Muscle layer of colon (tissue), 2 donors: ENCODE results near the gene EFNB1.
"Not testable (repeated sequence)": the region's sequence is repeated elsewhere in the genome, so short reads cannot be mapped to it uniquely, and the experiment has no call there.

ENCODE experiments used
- H3K27ac ChIP-seq: one replicate; pipeline ENCODE4 v1.7.0; 2013; ENCODE audit warnings: low read depth, mild to moderate bottlenecking, low read length, moderate library complexity
- H3K27me3 ChIP-seq, 2 donors: one replicate each; pipeline ENCODE4 v1.7.0; 2013; ENCODE audit warnings: low read length in 2 of 2, mild to moderate bottlenecking in 2 of 2; ENCODE audit not compliant: insufficient read depth in 2 of 2, control insufficient read depth in 1 of 2
- H3K36me3 ChIP-seq: one replicate; pipeline ENCODE4 v1.7.0; 2013; ENCODE audit warnings: mild to moderate bottlenecking, low read length; ENCODE audit not compliant: insufficient read depth
- H3K4me1 ChIP-seq: one replicate; pipeline ENCODE4 v1.7.0; 2013; ENCODE audit warnings: mild to moderate bottlenecking, low read length; ENCODE audit not compliant: insufficient read depth
- H3K4me3 ChIP-seq, 2 donors: one replicate each; pipeline ENCODE4 v1.7.0; 2013; ENCODE audit warnings: low read length in 2 of 2, low read depth in 1 of 2, mild to moderate bottlenecking in 1 of 2, moderate library complexity in 1 of 2
- H3K9ac ChIP-seq: one replicate; pipeline ENCODE4 v1.7.0; 2013; ENCODE audit warnings: low read length
- H3K9me3 ChIP-seq: one replicate; pipeline ENCODE4 v1.7.0; 2013; ENCODE audit warnings: mild to moderate bottlenecking, low read length
- donor health status: abdominal sarcoma.
- donor health status: Adenocarcinoma of cecum.

Gene EFNB1

GRCh38 chrX:68828740-68829581 is at the start of gene EFNB1:
Gene EFNB1 (plus strand): TSS chrX:68829021. CDS start chrX:68829777, 756 bp downstream.
- H3K4me1 ChIP-seq = peaks cover 9% of the 10 kb centered on the region
- H3K4me3 ChIP-seq = peak within 1 kb of the TSS; percentile 50 to 52
- H3K36me3 ChIP-seq = no peaks in the 10 kb centered on the region
- peaks cover 4 to 30% of the 10 kb centered on the region in 2 donors for H3K27me3 ChIP-seq
- no peaks in the 10 kb centered on the region for H3K9me3 ChIP-seq
- peak within 1 kb of the TSS; percentile 27 for H3K9ac ChIP-seq
- H3K27ac ChIP-seq = peak within 1 kb of the TSS; percentile 35

GRCh38 chrX:68781295-68781694 is 47.5 kb upstream of the EFNB1 start:
- H3K9me3 ChIP-seq, H3K4me3 ChIP-seq, H3K27ac ChIP-seq, H3K9ac ChIP-seq, H3K27me3 ChIP-seq, H3K36me3 ChIP-seq, H3K4me1 ChIP-seq: not testable (repeated sequence)

GRCh38 chrX:68784816-68785215 is 44.0 kb upstream of the EFNB1 start:
- Histone ChIP-seq H3K9ac (no peak overlapping the region), H3K27me3 (no peaks in the 10 kb centered on the region), H3K4me1 (no peaks in the 10 kb centered on the region), H3K9me3 (no peaks in the 10 kb centered on the region), H3K27ac (no peak overlapping the region), H3K36me3 (no peaks in the 10 kb centered on the region), H3K4me3 (no peak overlapping the region)

- H3K4me3 ChIP-seq, H3K9me3 ChIP-seq, H3K27ac ChIP-seq, H3K9ac ChIP-seq, H3K36me3 ChIP-seq, H3K27me3 ChIP-seq, H3K4me1 ChIP-seq: not testable (repeated sequence)
Observed at GRCh38 chrX:68786581-68786980, 42.2 kb upstream of the EFNB1 start.

- Histone ChIP-seq H3K4me3 (no peak overlapping the region), H3K9ac (no peak overlapping the region), H3K27ac (no peak overlapping the region), H3K36me3 (no peaks in the 10 kb centered on the region), H3K27me3 (peaks cover 0 to 7% of the 10 kb centered on the region in 2 donors), H3K9me3 (no peaks in the 10 kb centered on the region), H3K4me1 (no peaks in the 10 kb centered on the region)
Observed at GRCh38 chrX:68789966-68790365, 38.9 kb upstream of the EFNB1 start.

GRCh38 chrX:68792083-68792482 is 36.7 kb upstream of the EFNB1 start:
- H3K4me3 ChIP-seq = no peak overlapping the region
- no peaks in the 10 kb centered on the region for H3K36me3 ChIP-seq
- H3K9ac ChIP-seq = no peak overlapping the region
- peaks cover 0 to 20% of the 10 kb centered on the region in 2 donors for H3K27me3 ChIP-seq
- no peak overlapping the region for H3K27ac ChIP-seq
- no peaks in the 10 kb centered on the region for H3K9me3 ChIP-seq
- no peaks in the 10 kb centered on the region for H3K4me1 ChIP-seq

GRCh38 chrX:68794461-68794860 is 34.4 kb upstream of the EFNB1 start:
- Histone ChIP-seq H3K4me3 (no peak overlapping the region), H3K36me3 (no peaks in the 10 kb centered on the region), H3K9ac (no peak overlapping the region), H3K4me1 (no peaks in the 10 kb centered on the region), H3K27ac (no peak overlapping the region), H3K27me3 (peaks cover 0 to 21% of the 10 kb centered on the region in 2 donors), H3K9me3 (no peaks in the 10 kb centered on the region)

- Histone ChIP-seq H3K4me3 (no peak overlapping the region), H3K27ac (no peak overlapping the region), H3K4me1 (no peaks in the 10 kb centered on the region), H3K9me3 (no peaks in the 10 kb centered on the region), H3K9ac (no peak overlapping the region), H3K36me3 (no peaks in the 10 kb centered on the region), H3K27me3 (peaks cover 0 to 28% of the 10 kb centered on the region in 2 donors)
Observed at GRCh38 chrX:68795741-68796140, 33.1 kb upstream of the EFNB1 start.

- H3K4me3 ChIP-seq, H3K27ac ChIP-seq, H3K9me3 ChIP-seq, H3K9ac ChIP-seq, H3K4me1 ChIP-seq, H3K36me3 ChIP-seq: not testable (repeated sequence)
- H3K27me3 ChIP-seq = peaks cover 0 to 28% of the 10 kb centered on the region in 2 donors
Observed at GRCh38 chrX:68798400-68798799, 30.4 kb upstream of the EFNB1 start.

- Histone ChIP-seq H3K9ac (no peak overlapping the region), H3K9me3 (no peaks in the 10 kb centered on the region), H3K27ac (no peak overlapping the region), H3K27me3 (peaks cover 0 to 8% of the 10 kb centered on the region in 2 donors), H3K4me1 (no peaks in the 10 kb centered on the region), H3K36me3 (no peaks in the 10 kb centered on the region), H3K4me3 (no peak overlapping the region)
Observed at GRCh38 chrX:68801737-68802290, 27.0 kb upstream of the EFNB1 start.

GRCh38 chrX:68807818-68808217 is 21.0 kb upstream of the EFNB1 start:
- Histone ChIP-seq H3K4me3 (no peak overlapping the region), H3K9ac (no peak overlapping the region), H3K27me3 (no peaks in the 10 kb centered on the region), H3K4me1 (no peaks in the 10 kb centered on the region), H3K36me3 (no peaks in the 10 kb centered on the region), H3K9me3 (no peaks in the 10 kb centered on the region), H3K27ac (no peak overlapping the region)
